Gastrocnemius medialis (tissue), 4 donors: ENCODE measurements around the gene CLUH. TPM values are rescaled to one million over a fixed set of nuclear protein-coding genes. Genes with fewer than 3 reads are reported as not detected.

Source experiments
- ATAC-seq, 2 donors: fragments of 150-250 bp; one replicate each; pipeline ENCODE4 v1.9.1; 2016
- DNase-seq, 2 donors: peaks; one replicate each; pipeline ENCODE4 v3.0.0-alpha.2; 2019
- H3K27ac ChIP-seq, 4 donors: fragments of 200-600 bp; sonication (generic); 1 replicate in 1 of 4; 2 replicates in 3 of 4; pipeline ENCODE4 v1.5.1; 2016 to 2018; ENCODE audit warnings: mild to moderate bottlenecking in 2 of 4, moderate library complexity in 1 of 4
- H3K27me3 ChIP-seq, 3 donors: fragments of 200-600 bp; sonication (generic) in 2 of 3; 1 replicate in 1 of 3; 2 replicates in 2 of 3; pipeline versions ENCODE4 v1.5.1 to v1.6.0; 2016 to 2019; ENCODE audit warnings: mild to moderate bottlenecking in 1 of 3, moderate library complexity in 1 of 3
- H3K36me3 ChIP-seq, 2 donors: fragments of 200-600 bp; sonication (generic) in 1 of 2; one replicate each; pipeline ENCODE4 v1.5.1; 2017 to 2018
- H3K4me1 ChIP-seq, 2 donors: fragments of 200-600 bp; sonication (generic) in 1 of 2; one replicate each; pipeline ENCODE4 v1.5.1; 2016 to 2017; ENCODE audit warnings: mild to moderate bottlenecking in 2 of 2
- H3K4me3 ChIP-seq, 4 donors: fragments of 200-600 bp; sonication (generic) in 3 of 4; 1 replicate in 1 of 4; 2 replicates in 3 of 4; pipeline ENCODE4 v1.5.1; 2016 to 2019; ENCODE audit warnings: mild to moderate bottlenecking in 2 of 4
- H3K9me3 ChIP-seq, 3 donors: fragments of 200-600 bp; sonication (generic) in 2 of 3; 1 replicate in 1 of 3; 2 replicates in 2 of 3; pipeline ENCODE4 v1.5.1; 2016 to 2019
- POLR2A ChIP-seq, 2 donors: fragments of 450-650 bp; IDR thresholded peaks; one replicate each; pipeline ENCODE4 v1.6.1; 2017; ENCODE audit warnings: antibody characterized with exemption in 2 of 2, mild to moderate bottlenecking in 2 of 2, moderate library complexity in 2 of 2
- in situ Hi-C, 4 donors: fragments of 200-750 bp; cut with MboI; loops; one replicate each; pipeline versions ENCODE4 v1.15.0 to v1.8.0; 2017; ENCODE audit warnings: low sequenced_read_pairs in 4 of 4
- intact Hi-C: fragments of 100-400 bp; cut with DNase I; formaldehyde crosslinking; loops from one replicate; pipeline ENCODE4 v1.15.1; 2023; ENCODE audit warnings: low total_unique reads
- microRNA counts, 2 donors: library from miRNA; unstranded; fragments of <30 nt; microRNA quantifications; one replicate each; lab custom pipeline; 2016
- microRNA-seq, 2 donors: library from miRNA; unstranded; fragments of <30 nt; microRNA quantifications; one replicate each; pipeline ENCODE4, GENCODE V29; 2016; ENCODE audit warnings: borderline replicate concordance in 2 of 2
- total RNA-seq, 4 donors: library from RNA; depleted of rRNA; stranded (reverse); fragments of >200 nt; gene quantifications; one replicate each; pipeline versions ENCODE4 v1.1.0 to v1.2.3, GENCODE V29; 2016
- TF ChIP-seq, protein P1 (sequence below), 5 experiments: fragments of 450-650 bp in 3 of 5; fragments of 200-600 bp in 2 of 5; sonication (generic) in 2 of 5; IDR thresholded peaks in 4 of 5; conservative IDR thresholded peaks in 1 of 5; 1 replicate in 4 of 5; 2 replicates in 1 of 5; pipeline ENCODE4 v1.5.1; 2016 to 2019; ENCODE audit warnings: antibody characterized with exemption in 5 of 5, mild to moderate bottlenecking in 3 of 5, moderate library complexity in 3 of 5

CLUH gene
- total RNA-seq, 4 donors from 2014 or later, result 104 to 286 (median 211) TPM

DNA sequence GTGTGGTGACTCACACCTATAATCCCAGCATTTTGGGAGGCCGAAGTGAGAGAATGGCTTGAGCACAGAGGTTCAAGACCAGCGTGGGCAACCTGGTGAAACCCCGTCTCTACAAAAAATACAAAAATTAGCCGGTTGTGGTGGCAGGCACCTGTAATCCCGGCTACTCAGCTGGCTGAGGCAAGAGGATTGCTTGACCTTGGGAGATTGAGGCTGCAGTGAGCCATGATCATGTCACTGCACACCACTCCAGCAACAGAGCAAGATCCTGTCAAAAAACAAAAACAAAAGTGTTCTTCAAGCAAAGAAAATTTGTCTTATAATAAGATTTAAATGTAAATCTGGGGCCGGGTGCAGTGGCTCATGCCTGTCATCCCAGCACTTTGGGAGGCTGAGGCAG, 66.6 kb downstream of the CLUH start:
- no peak for DNase-seq
- TF ChIP-seq POLR2A (IDR thresholded peaks at IDR 0.05), result no peak
- TF ChIP-seq, protein P1, sequence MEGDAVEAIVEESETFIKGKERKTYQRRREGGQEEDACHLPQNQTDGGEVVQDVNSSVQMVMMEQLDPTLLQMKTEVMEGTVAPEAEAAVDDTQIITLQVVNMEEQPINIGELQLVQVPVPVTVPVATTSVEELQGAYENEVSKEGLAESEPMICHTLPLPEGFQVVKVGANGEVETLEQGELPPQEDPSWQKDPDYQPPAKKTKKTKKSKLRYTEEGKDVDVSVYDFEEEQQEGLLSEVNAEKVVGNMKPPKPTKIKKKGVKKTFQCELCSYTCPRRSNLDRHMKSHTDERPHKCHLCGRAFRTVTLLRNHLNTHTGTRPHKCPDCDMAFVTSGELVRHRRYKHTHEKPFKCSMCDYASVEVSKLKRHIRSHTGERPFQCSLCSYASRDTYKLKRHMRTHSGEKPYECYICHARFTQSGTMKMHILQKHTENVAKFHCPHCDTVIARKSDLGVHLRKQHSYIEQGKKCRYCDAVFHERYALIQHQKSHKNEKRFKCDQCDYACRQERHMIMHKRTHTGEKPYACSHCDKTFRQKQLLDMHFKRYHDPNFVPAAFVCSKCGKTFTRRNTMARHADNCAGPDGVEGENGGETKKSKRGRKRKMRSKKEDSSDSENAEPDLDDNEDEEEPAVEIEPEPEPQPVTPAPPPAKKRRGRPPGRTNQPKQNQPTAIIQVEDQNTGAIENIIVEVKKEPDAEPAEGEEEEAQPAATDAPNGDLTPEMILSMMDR (IDR thresholded peaks at IDR 0.05 in 4 of 5, conservative IDR thresholded peaks at IDR 0.05 in 1 of 5), result no peak
- Histone ChIP-seq H3K36me3 (no peaks in the 10 kb centered on the region), H3K4me3 (no peak overlapping the region), H3K27me3 (no peaks in the 10 kb centered on the region), H3K27ac (no peak overlapping the region), H3K9me3 (no peaks in the 10 kb centered on the region), H3K4me1 (no peaks in the 10 kb centered on the region)
- no peak for ATAC-seq
- in situ Hi-C loops (no loop called here), intact Hi-C loops (no loop called here)

MicroRNAs encoded within 50 kb of the gene (microRNA counts, 767-probe panel; counts per million panel counts)
- 356 to 448 counts per million in 2 donors for microRNA hsa-miR-1253 (lab: Ali Mortazavi, UCI)

Small RNAs within 50 kb of the gene (microRNA-seq; reads per million reads assigned to microRNA genes)
- gene MIR1253 (0 reads per million in 2 donors), gene MIR6776 (0 reads per million in 2 donors)

Other genes with a start within 250 kb of the CLUH start
- gene METTL16, start 199.9 kb downstream of the CLUH start, total RNA-seq, result 10 to 100 TPM; 18.2 to 59.7 (median 25.4) TPM
- 100 to 1,000 TPM in 3 of 4 donors, 10 to 100 TPM in 1; 99.2 to 106 (median 105) TPM for gene PAFAH1B1, start 118.1 kb downstream of the CLUH start, total RNA-seq
- not detected for gene CCDC92B, start 37.9 kb upstream of the CLUH start, total RNA-seq
- 1 to 10 TPM in 3 of 4 donors, under 1 TPM in 1; 0.85 to 2.4 (median 1.5) TPM for gene RAP1GAP2, start 84.7 kb upstream of the CLUH start, total RNA-seq